H7 (cell line): ENCODE results near the gene ZDHHC14. TPM values are rescaled to one million over a fixed set of nuclear protein-coding genes. Genes with fewer than 3 reads are reported as not detected.
"Not testable (repeated sequence)": the region's sequence is repeated elsewhere in the genome, so short reads cannot be mapped to it uniquely, and the experiment has no call there.

ENCODE experiments used
- DNase-seq: peaks from one replicate; pipeline ENCODE4 v3.0.0; 2012
- H3K27me3 ChIP-seq: 2 replicates; pipeline ENCODE4 v1.6.0; 2011; ENCODE audit warnings: mild to moderate bottlenecking, low read length; ENCODE audit not compliant: control insufficient read depth, insufficient read depth
- H3K36me3 ChIP-seq: replicated peaks from 2 replicates; pipeline ENCODE4 v1.5.1; 2011; ENCODE audit warnings: low read length; ENCODE audit not compliant: control insufficient read depth, insufficient read depth
- H3K4me3 ChIP-seq: 2 replicates; pipeline ENCODE4 v1.5.1; 2011; ENCODE audit warnings: low read depth, mild to moderate bottlenecking, control low read depth, low read length, moderate library complexity; ENCODE audit not compliant: insufficient read depth
- total RNA-seq: library from RNA; depleted of rRNA; stranded (reverse); fragments of >200 nt; shearing (Covaris generic); gene quantifications from 2 replicates; pipeline ENCODE4 v1.2.3, GENCODE V29; 2014

Gene ZDHHC14
- total RNA-seq, 1 experiment from 2014 or later = 1.1 TPM

- Histone ChIP-seq H3K4me3 (no peak overlapping the region), H3K27me3 (no peaks in the 10 kb centered on the region; the same call in 1 of the 2 replicates), H3K36me3 (no peaks in the 10 kb centered on the region)
- DNase-seq = no peak
Measured at GRCh38 chr6:157708933-157709332, 327.9 kb downstream of the ZDHHC14 start.

GRCh38 chr6:157709555-157709954 is 328.6 kb downstream of the ZDHHC14 start:
- Histone ChIP-seq H3K4me3 (no peak overlapping the region), H3K36me3 (no peaks in the 10 kb centered on the region), H3K27me3 (no peaks in the 10 kb centered on the region; the same call in 1 of the 2 replicates)
- no peak for DNase-seq

GRCh38 chr6:157710604-157711003 is 329.6 kb downstream of the ZDHHC14 start:
- H3K36me3 ChIP-seq = no peaks in the 10 kb centered on the region
- H3K27me3 ChIP-seq = no peaks in the 10 kb centered on the region; the same call in 1 of the 2 replicates
- no peak overlapping the region for H3K4me3 ChIP-seq
- DNase-seq = no peak

DNA sequence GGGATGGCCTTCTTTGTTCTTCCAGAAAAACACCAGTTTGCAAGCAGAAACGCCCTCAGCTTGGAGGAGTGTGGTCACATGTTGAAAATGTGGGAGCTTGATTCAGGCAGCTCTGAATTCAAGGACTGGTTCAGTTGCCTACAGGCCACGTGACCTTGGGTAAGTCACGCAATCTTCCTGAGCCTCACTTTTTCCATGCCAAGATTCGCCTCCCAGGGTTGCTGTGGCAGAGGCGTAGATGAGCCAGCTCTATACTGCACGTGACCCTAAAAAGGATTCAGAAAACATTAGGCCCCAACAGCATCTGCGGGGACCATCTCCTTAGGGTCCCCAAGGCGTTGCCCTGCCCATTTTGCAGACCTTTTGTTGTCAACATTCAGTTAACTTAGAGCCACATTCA is 330.1 kb downstream of the ZDHHC14 start:
- Histone ChIP-seq H3K36me3 (no peaks in the 10 kb centered on the region), H3K27me3 (no peaks in the 10 kb centered on the region; the same call in 1 of the 2 replicates)

DNA sequence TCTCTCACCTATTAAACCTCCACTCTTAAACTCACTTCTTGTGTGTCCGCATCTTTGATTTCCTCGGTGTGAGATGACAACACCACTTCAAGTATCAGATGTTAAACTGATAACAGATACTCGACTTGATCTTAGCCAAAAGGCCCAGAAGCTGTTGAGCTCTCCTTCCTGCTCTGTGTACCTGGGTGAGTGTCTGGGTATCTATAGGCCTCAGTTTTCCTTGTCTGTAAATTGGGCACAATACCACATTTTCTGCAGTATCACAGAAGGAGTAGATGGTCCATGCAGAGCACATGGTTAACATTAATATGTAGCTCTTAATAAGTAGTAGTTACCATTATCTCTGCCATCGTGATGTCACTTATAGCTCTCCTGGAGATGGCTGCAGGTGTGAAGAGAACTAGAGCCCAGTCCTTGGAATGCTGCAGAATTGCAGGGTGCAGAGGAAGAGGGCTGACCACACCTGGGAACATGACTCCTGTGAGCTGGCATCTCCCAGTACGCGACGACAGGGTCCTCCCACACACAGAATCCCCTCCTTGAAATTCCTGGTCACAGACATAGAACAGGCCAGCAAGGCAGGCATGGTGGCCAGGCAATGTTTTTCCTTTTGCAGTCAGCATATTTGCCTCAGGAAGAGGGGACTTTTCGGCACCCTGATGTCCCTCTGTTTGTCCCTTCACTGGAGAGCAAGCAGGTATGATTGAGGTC is 331.8 kb downstream of the ZDHHC14 start:
- no peaks in the 10 kb centered on the region for H3K36me3 ChIP-seq
- DNase-seq = no peak
- H3K4me3 ChIP-seq = no peak overlapping the region
- no peaks in the 10 kb centered on the region; the same call in 1 of the 2 replicates for H3K27me3 ChIP-seq

More for the DNA sequence above, 330.1 kb downstream of the ZDHHC14 start:
- no peak overlapping the region for H3K4me3 ChIP-seq
- no peak for DNase-seq

DNA sequence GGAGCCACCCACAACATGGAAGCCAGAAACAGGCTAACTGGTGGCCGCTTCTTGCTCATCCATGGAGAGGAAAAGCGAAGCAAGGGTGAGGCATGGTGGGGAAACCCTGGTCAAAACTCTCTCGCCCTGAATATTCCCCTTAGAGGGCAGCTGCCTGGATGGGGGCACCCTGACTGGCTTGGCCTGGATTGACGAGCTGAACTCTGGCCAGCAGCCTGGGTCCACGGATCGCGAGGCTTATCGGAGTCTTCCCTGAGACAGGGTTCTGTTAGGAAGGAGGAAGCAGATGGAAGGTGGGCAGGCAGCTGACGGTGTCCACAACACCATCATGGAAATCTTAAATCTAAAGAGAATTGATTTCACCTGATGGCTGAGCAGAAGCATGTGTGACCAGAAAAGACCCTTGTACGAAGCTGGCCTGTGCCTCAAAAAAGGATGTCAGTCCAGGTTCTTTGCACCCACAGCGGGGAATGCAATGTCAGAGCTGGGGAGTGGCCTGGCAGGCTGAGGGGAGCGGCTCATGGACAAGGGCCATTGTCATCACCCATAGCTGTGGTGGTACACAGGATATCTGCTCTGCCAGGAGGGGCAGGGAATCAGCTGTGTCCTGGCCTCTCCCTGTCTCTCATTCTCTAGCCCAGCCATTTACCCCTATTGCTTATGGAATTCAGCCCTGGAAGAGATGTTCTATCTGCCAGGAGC is 332.6 kb downstream of the ZDHHC14 start:
- Histone ChIP-seq H3K4me3 (no peak overlapping the region), H3K36me3 (no peaks in the 10 kb centered on the region), H3K27me3 (no peaks in the 10 kb centered on the region; the same call in 1 of the 2 replicates)
- DNase-seq = no peak

DNA sequence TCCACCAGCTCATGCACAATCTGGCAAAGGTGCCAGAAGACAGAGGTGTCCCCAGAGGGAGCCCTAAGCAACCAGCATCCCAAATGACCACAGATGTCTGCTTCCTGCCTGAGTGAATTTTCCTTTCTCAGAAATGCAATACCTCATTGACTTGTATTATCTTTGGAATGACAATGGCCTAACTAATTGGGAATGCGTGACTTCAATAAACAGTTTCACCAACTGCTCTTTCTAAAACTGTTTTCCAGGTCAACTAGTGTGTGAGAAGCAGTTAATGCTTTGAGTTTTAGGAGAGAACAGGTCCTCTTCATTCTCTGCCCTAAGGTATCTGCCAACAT is 333.1 kb downstream of the ZDHHC14 start:
- no peak for DNase-seq
- no peak overlapping the region for H3K4me3 ChIP-seq
- no peaks in the 10 kb centered on the region for H3K36me3 ChIP-seq
- H3K27me3 ChIP-seq = no peaks in the 10 kb centered on the region; the same call in 1 of the 2 replicates

- no peaks in the 10 kb centered on the region for H3K36me3 ChIP-seq
- no peaks in the 10 kb centered on the region; the same call in 1 of the 2 replicates for H3K27me3 ChIP-seq
- DNase-seq = peak; percentile 48
- no peak overlapping the region for H3K4me3 ChIP-seq
Measured at GRCh38 chr6:157715728-157716164, 334.8 kb downstream of the ZDHHC14 start.

DNA sequence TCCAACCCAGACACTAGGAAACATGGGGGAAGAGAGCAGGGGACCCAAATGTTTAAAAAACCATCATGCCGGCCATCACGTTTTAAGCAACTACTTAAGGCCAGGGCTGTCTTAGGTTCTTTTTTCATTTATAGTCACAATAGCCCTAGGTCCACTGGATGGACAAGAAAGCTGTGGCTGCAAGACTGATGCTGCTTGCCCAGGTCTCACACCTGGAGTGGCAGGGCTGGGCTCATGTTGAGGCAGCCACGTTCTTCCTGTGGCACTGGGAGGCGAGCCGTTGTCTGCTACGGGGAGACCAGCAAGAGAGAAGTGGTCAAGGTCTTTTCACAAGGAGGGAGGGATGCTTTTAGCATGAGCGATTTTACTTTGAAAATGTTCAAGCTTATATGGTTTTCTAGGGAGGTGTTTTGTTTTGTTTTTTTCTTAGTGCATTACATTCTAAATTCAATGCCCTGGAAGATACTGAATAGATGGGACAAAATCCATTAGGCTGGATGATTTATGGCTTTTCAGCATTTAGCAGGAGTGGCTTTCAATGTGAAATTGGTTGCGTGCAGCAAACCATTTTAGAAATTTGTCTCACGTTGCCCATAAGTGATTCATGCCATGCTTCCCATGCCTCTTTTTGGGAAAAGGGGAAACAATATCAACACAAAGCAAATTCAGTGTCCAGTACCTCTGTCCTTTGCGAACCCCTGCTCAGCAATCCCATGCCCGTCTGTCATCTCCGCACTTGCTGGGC is 335.4 kb downstream of the ZDHHC14 start:
- no peaks in the 10 kb centered on the region for H3K36me3 ChIP-seq
- no peak for DNase-seq
- H3K4me3 ChIP-seq = no peak overlapping the region

DNA sequence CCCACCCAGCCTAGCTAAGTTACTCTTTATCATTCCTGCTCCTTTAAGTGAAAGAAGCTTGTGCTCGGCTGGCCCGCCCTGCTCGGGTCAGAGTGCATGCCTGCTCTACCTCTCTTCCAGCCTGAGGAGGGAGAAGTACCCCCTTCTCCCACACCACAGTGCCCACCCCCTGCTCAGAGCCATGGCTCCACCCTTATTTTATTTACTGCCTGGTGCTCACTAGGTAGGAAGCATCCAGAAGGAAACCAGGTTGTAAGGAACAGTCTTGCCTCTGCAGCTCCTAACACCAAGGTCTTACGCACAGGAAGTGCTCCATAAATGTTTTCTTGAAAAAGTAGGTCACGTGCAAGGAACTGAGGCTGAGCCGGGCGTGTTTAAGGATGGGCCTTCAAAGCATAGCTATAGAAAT is 336.4 kb downstream of the ZDHHC14 start:
- no peaks in the 10 kb centered on the region for H3K36me3 ChIP-seq

More for the DNA sequence above, 335.4 kb downstream of the ZDHHC14 start:
- H3K27me3 ChIP-seq = no peaks in the 10 kb centered on the region; the same call in 1 of the 2 replicates

GRCh38 chr6:157718503-157719187 is 337.7 kb downstream of the ZDHHC14 start:
- H3K27me3 ChIP-seq = peaks cover 3% of the 10 kb centered on the region; the same call in 1 of the 2 replicates
- DNase-seq = no peak
- H3K4me3 ChIP-seq = no peak overlapping the region

More for the DNA sequence above, 336.4 kb downstream of the ZDHHC14 start:
- Histone ChIP-seq H3K4me3 (no peak overlapping the region), H3K27me3 (peaks cover 3% of the 10 kb centered on the region; the same call in 1 of the 2 replicates)
- peak; percentile 39 for DNase-seq

GRCh38 chr6:157720964-157721363 is 340.0 kb downstream of the ZDHHC14 start:
- not testable (repeated sequence) for DNase-seq, H3K27me3 ChIP-seq, H3K4me3 ChIP-seq, H3K36me3 ChIP-seq

More at GRCh38 chr6:157718503-157719187, 337.7 kb downstream of the ZDHHC14 start:
- no peaks in the 10 kb centered on the region for H3K36me3 ChIP-seq

DNA sequence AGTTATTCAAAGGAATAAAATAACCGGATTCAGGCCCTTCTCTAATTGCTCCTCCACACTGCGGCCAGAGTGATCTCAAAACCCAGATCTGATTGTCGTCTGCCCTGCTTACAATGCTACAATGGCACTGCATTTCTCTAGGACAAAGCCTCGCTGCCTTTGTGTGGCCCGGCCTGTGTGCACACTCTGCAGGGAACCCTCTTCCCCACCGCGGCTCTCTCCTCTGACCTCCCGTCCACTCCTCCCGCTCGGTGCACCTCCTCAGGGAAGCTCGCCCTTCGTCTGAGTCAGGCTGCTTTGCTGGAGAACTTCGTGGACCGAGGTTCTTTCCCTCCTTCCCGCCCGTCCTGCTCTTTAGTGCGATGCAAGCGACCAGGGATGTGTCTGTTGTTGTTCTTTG is 340.4 kb downstream of the ZDHHC14 start:
- peak; percentile 42 for DNase-seq
- no peak overlapping the region for H3K4me3 ChIP-seq
- H3K27me3 ChIP-seq = peaks cover 3% of the 10 kb centered on the region; the same call in 1 of the 2 replicates
- no peaks in the 10 kb centered on the region for H3K36me3 ChIP-seq

- DNase-seq = no peak
- H3K36me3 ChIP-seq = no peaks in the 10 kb centered on the region
- H3K27me3 ChIP-seq = peaks cover 3% of the 10 kb centered on the region; the same call in 1 of the 2 replicates
- H3K4me3 ChIP-seq = no peak overlapping the region
Measured at GRCh38 chr6:157721830-157722229, 340.8 kb downstream of the ZDHHC14 start.
